Activated naive CD4-positive, alpha-beta T cell treated with anti-CD3 and anti-CD28 coated beads, Interleukin-2, amount 50 U/mL, for 24 hours (primary cell): ENCODE measurements around the gene PTPRCAP.
A peak's percentile ranks its signal among the peaks of the same experiment; 100 is the strongest.

Source experiments
- H3K27ac Mint-ChIP-seq: one replicate; pipeline ENCODE4 v1.8.0; 2021; ENCODE audit warnings: mild to moderate bottlenecking, mixed read lengths
- H3K27me3 Mint-ChIP-seq: one replicate; pipeline ENCODE4 v1.8.0; 2021; ENCODE audit warnings: mixed read lengths
- H3K36me3 Mint-ChIP-seq: one replicate; pipeline ENCODE4 v1.8.0; 2021; ENCODE audit warnings: mixed read lengths
- H3K4me1 Mint-ChIP-seq: one replicate; pipeline ENCODE4 v1.8.0; 2021; ENCODE audit warnings: mixed read lengths
- H3K4me3 Mint-ChIP-seq: one replicate; pipeline ENCODE4 v1.8.0; 2021; ENCODE audit warnings: mild to moderate bottlenecking, mixed read lengths
- H3K9me3 Mint-ChIP-seq: one replicate; pipeline ENCODE4 v1.8.0; 2021; ENCODE audit warnings: mixed read lengths

The PTPRCAP gene

GRCh38 chr11:67452141-67452952, 14.9 kb upstream of the PTPRCAP start, which contains the start of gene GPR152:
GPR152 (minus strand) TSS chr11:67452729; CDS start chr11:67452724, 5 bp downstream.
- H3K36me3 Mint-ChIP-seq: no peaks in the 10 kb centered on the region
- H3K27ac Mint-ChIP-seq: peak within 1 kb of the TSS; percentile 30
- peaks cover 26% of the 10 kb centered on the region for H3K4me1 Mint-ChIP-seq
- no peaks in the 10 kb centered on the region for H3K27me3 Mint-ChIP-seq
- H3K4me3 Mint-ChIP-seq: no peak within 1 kb of the TSS
- H3K9me3 Mint-ChIP-seq: no peaks in the 10 kb centered on the region

DNA sequence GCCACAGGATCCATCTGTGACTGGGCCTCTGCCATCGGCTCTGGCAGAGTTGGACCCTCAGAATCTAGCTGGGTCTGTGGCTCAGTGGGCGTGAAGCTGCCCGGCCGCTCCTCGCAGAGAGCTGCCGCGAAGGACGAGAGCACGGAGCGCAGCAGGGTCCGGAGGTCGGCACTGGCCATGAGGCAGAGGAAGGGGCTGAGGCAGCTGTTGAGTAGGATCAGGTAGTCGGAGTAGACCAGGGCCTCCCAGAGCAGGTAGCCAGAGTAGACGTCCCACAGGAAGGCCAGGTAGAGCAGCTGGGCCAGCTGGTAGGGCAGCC, 14.1 kb upstream of the PTPRCAP start:
- no peaks in the 10 kb centered on the region for H3K9me3 Mint-ChIP-seq
- no peak overlapping the region for H3K27ac Mint-ChIP-seq
- H3K27me3 Mint-ChIP-seq: no peaks in the 10 kb centered on the region
- no peak overlapping the region for H3K4me3 Mint-ChIP-seq
- no peaks in the 10 kb centered on the region for H3K36me3 Mint-ChIP-seq
- peaks cover 30% of the 10 kb centered on the region for H3K4me1 Mint-ChIP-seq

GRCh38 chr11:67450796-67451657, 13.5 kb upstream of the PTPRCAP start:
- Mint-ChIP-seq H3K4me3 (no peak overlapping the region), H3K4me1 (peaks cover 36% of the 10 kb centered on the region), H3K27ac (no peak overlapping the region), H3K9me3 (no peaks in the 10 kb centered on the region), H3K36me3 (no peaks in the 10 kb centered on the region), H3K27me3 (no peaks in the 10 kb centered on the region)

- H3K27me3 Mint-ChIP-seq: no peaks in the 10 kb centered on the region
- no peak overlapping the region for H3K4me3 Mint-ChIP-seq
- peak overlapping the region; percentile 72 for H3K27ac Mint-ChIP-seq
- H3K9me3 Mint-ChIP-seq: no peaks in the 10 kb centered on the region
- H3K4me1 Mint-ChIP-seq: peaks cover 54% of the 10 kb centered on the region
- H3K36me3 Mint-ChIP-seq: no peaks in the 10 kb centered on the region
These were observed 11.8 kb upstream of the PTPRCAP start for GRCh38 chr11:67449116-67449844.

- H3K4me1 Mint-ChIP-seq: peaks cover 59% of the 10 kb centered on the region
- H3K27me3 Mint-ChIP-seq: no peaks in the 10 kb centered on the region
- H3K36me3 Mint-ChIP-seq: no peaks in the 10 kb centered on the region
- H3K9me3 Mint-ChIP-seq: no peaks in the 10 kb centered on the region
- H3K4me3 Mint-ChIP-seq: peak overlapping the region; percentile 23
- no peak overlapping the region for H3K27ac Mint-ChIP-seq
These were observed 10.7 kb upstream of the PTPRCAP start for GRCh38 chr11:67448220-67448609.

GRCh38 chr11:67445515-67445914, 8.0 kb upstream of the PTPRCAP start:
- no peaks in the 10 kb centered on the region for H3K27me3 Mint-ChIP-seq
- peak overlapping the region; percentile 79 for H3K4me3 Mint-ChIP-seq
- H3K9me3 Mint-ChIP-seq: no peaks in the 10 kb centered on the region
- H3K27ac Mint-ChIP-seq: peak overlapping the region; percentile 57
- H3K4me1 Mint-ChIP-seq: peaks cover 78% of the 10 kb centered on the region
- H3K36me3 Mint-ChIP-seq: no peaks in the 10 kb centered on the region

GRCh38 chr11:67442504-67443404, 5.3 kb upstream of the PTPRCAP start:
- H3K27ac Mint-ChIP-seq: peak overlapping the region; percentile 35
- no peaks in the 10 kb centered on the region for H3K9me3 Mint-ChIP-seq
- H3K36me3 Mint-ChIP-seq: no peaks in the 10 kb centered on the region
- no peaks in the 10 kb centered on the region for H3K27me3 Mint-ChIP-seq
- H3K4me1 Mint-ChIP-seq: peaks cover 77% of the 10 kb centered on the region
- H3K4me3 Mint-ChIP-seq: peak overlapping the region; percentile 58

DNA sequence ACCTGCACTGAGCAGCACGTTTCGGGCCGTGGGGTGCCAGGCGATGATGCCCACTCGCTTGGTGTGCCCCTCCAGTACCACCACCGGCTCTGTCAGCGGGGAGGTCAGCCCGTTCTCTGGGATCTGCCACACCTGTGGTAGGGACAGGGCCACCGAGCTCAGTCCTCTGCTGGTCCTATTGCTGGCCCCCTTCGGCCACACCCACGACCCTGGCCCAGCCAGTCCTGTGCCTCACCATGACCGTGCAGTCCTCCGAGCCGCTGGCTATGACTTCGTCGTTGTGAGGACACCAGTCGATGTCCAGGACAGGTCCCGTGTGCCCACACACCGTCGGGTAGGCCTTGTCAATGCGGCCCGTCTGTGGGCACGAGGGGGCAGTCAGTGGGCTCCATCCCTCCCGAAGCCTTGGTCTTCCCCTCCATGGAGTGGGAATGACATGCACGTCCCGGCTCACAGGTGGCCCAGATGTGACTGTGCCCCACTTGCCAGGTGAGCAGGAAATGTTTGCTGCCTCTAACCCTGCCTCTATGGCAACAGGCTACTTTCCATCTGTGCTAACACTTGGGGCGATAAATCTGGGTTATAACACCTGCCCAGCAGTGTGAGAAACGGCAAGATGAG, 4.4 kb upstream of the PTPRCAP start:
- no peaks in the 10 kb centered on the region for H3K9me3 Mint-ChIP-seq
- H3K27me3 Mint-ChIP-seq: no peaks in the 10 kb centered on the region
- H3K4me1 Mint-ChIP-seq: peaks cover 73% of the 10 kb centered on the region
- no peaks in the 10 kb centered on the region for H3K36me3 Mint-ChIP-seq
- peak overlapping the region; percentile 58 for H3K4me3 Mint-ChIP-seq
- peak overlapping the region; percentile 41 for H3K27ac Mint-ChIP-seq

DNA sequence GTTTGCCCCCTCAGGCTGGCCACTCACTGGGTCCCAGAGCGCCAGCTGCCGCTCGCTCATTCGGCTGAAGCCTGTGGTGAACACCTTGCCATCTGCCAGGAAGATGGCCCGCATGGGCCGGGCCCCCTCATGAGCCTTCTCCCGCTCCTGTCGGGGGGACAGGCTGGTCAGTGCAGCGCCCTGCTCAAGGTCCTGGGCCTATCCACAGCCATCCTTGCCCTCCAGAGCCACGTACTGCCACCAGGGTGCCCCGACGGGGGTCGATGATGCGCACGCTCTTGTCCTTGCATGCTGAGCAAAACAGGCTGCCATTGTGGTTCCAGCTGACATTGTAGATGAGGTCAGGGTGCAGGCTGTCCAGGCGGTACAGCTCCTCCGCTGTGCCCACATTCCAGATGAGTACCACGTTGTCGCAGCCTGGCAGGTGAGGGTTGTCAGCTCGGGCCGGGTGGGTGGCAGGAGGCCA, 3.6 kb upstream of the PTPRCAP start:
- Mint-ChIP-seq H3K4me1 (peaks cover 71% of the 10 kb centered on the region), H3K27me3 (no peaks in the 10 kb centered on the region), H3K36me3 (no peaks in the 10 kb centered on the region), H3K27ac (peak overlapping the region; percentile 72), H3K9me3 (no peaks in the 10 kb centered on the region), H3K4me3 (peak overlapping the region; percentile 8)

GRCh38 chr11:67440229-67441097, 3.0 kb upstream of the PTPRCAP start:
- Mint-ChIP-seq H3K4me3 (peak overlapping the region; percentile 89), H3K9me3 (no peaks in the 10 kb centered on the region), H3K36me3 (no peaks in the 10 kb centered on the region), H3K4me1 (peaks cover 69% of the 10 kb centered on the region), H3K27ac (peak overlapping the region; percentile 94), H3K27me3 (no peaks in the 10 kb centered on the region)

- H3K4me1 Mint-ChIP-seq: peaks cover 64% of the 10 kb centered on the region
- no peaks in the 10 kb centered on the region for H3K27me3 Mint-ChIP-seq
- H3K27ac Mint-ChIP-seq: peak overlapping the region; percentile 94
- H3K4me3 Mint-ChIP-seq: peak overlapping the region; percentile 89
- H3K36me3 Mint-ChIP-seq: no peaks in the 10 kb centered on the region
- no peaks in the 10 kb centered on the region for H3K9me3 Mint-ChIP-seq
These were observed 2.1 kb upstream of the PTPRCAP start for GRCh38 chr11:67439321-67440228.

GRCh38 chr11:67438158-67438902, 848 bp upstream of the PTPRCAP start:
- Mint-ChIP-seq H3K27ac (peak overlapping the region; percentile 95), H3K9me3 (no peaks in the 10 kb centered on the region), H3K27me3 (no peaks in the 10 kb centered on the region), H3K4me3 (peak overlapping the region; percentile 89), H3K4me1 (peaks cover 68% of the 10 kb centered on the region), H3K36me3 (no peaks in the 10 kb centered on the region)
